Mesenchymal stem cell (in vitro differentiated cells and primary cell): ENCODE data around the gene RPUSD3.

Experiments
- DNase-seq: peaks from one replicate; pipeline ENCODE4 v3.0.0-alpha.2; 2013
- H2AFZ ChIP-seq: one replicate; pipeline ENCODE4 v1.6.1; 2013; ENCODE audit warnings: low read depth, mild to moderate bottlenecking, control low read depth, inconsistent platforms, low read length, moderate library complexity
- H2AK5ac ChIP-seq: 2 replicates; pipeline ENCODE4 v1.6.1; 2013; ENCODE audit warnings: low read length, moderate library complexity, mild to moderate bottlenecking, inconsistent platforms; ENCODE audit not compliant: severe bottlenecking
- H2BK120ac ChIP-seq: one replicate; pipeline ENCODE4 v1.6.1; 2013; ENCODE audit warnings: low read depth, mild to moderate bottlenecking, inconsistent platforms, low read length, moderate library complexity
- H2BK12ac ChIP-seq, 2 experiments: one replicate each; pipeline ENCODE4 v1.6.1; 2013; ENCODE audit warnings: inconsistent platforms in 2 of 2, low read length in 2 of 2, mild to moderate bottlenecking in 2 of 2, moderate library complexity in 2 of 2, control low read depth in 1 of 2
- H2BK15ac ChIP-seq: one replicate; pipeline ENCODE4 v1.6.1; 2013; ENCODE audit warnings: mild to moderate bottlenecking, low read depth, inconsistent platforms; ENCODE audit not compliant: poor library complexity, severe bottlenecking
- H2BK5ac ChIP-seq: 2 replicates; pipeline ENCODE4 v1.6.1; 2013; ENCODE audit warnings: low read depth, mild to moderate bottlenecking, low read length, control low read depth, inconsistent platforms; ENCODE audit not compliant: poor library complexity, severe bottlenecking
- H3K14ac ChIP-seq, 2 experiments: one replicate each; pipeline ENCODE4 v1.6.1; 2013; ENCODE audit warnings: inconsistent platforms in 2 of 2, low read length in 2 of 2, control low read depth in 1 of 2, mild to moderate bottlenecking in 1 of 2, moderate library complexity in 1 of 2
- H3K18ac ChIP-seq, 2 experiments: one replicate each; pipeline ENCODE4 v1.6.1; 2013; ENCODE audit warnings: inconsistent platforms in 2 of 2, low read length in 2 of 2, control low read depth in 1 of 2, low read depth in 1 of 2, mild to moderate bottlenecking in 1 of 2
- H3K23ac ChIP-seq, 2 experiments: one replicate each; pipeline ENCODE4 v1.6.1; 2013; ENCODE audit warnings: inconsistent platforms in 2 of 2, low read length in 2 of 2, mild to moderate bottlenecking in 2 of 2, moderate library complexity in 2 of 2, control low read depth in 1 of 2
- H3K27ac ChIP-seq: 2 replicates; pipeline ENCODE4 v1.5.1; 2013; ENCODE audit warnings: mild to moderate bottlenecking, moderate library complexity, low read length, control low read depth, inconsistent platforms; ENCODE audit not compliant: poor library complexity, severe bottlenecking
- H3K27me3 ChIP-seq, 2 experiments: 2 replicates each; pipeline versions ENCODE4 v1.6.1 to v1.7.0; 2013; ENCODE audit warnings: low read length in 2 of 2, mild to moderate bottlenecking in 2 of 2, moderate library complexity in 2 of 2, control low read depth in 1 of 2, inconsistent platforms in 1 of 2; ENCODE audit not compliant: control insufficient read depth in 1 of 2, insufficient read depth in 1 of 2
- H3K36me3 ChIP-seq, 2 experiments: 2 replicates each; pipeline versions ENCODE4 v1.6.1 to v1.7.0; 2013; ENCODE audit warnings: low read length in 2 of 2, control low read depth in 1 of 2, inconsistent platforms in 1 of 2, low read depth in 1 of 2, mild to moderate bottlenecking in 1 of 2; ENCODE audit not compliant: insufficient read depth in 2 of 2, control insufficient read depth in 1 of 2
- H3K4ac ChIP-seq, 2 experiments: one replicate each; pipeline ENCODE4 v1.6.1; 2013; ENCODE audit warnings: inconsistent platforms in 2 of 2, low read length in 2 of 2, mild to moderate bottlenecking in 2 of 2, moderate library complexity in 2 of 2, control low read depth in 1 of 2, low read depth in 1 of 2
- H3K4me1 ChIP-seq: 2 replicates; pipeline ENCODE4 v1.6.1; 2013; ENCODE audit warnings: low read depth, low read length, control low read depth; ENCODE audit not compliant: control insufficient read depth, insufficient read depth
- H3K4me2 ChIP-seq: 2 replicates; pipeline ENCODE4 v1.6.1; 2013; ENCODE audit warnings: low read length, mild to moderate bottlenecking, inconsistent platforms; ENCODE audit not compliant: poor library complexity, severe bottlenecking
- H3K4me3 ChIP-seq, 2 experiments: 2 replicates each; pipeline versions ENCODE4 v1.5.1 to v1.7.0; 2013; ENCODE audit warnings: low read length in 2 of 2, mild to moderate bottlenecking in 2 of 2, control low read depth in 1 of 2, low read depth in 1 of 2; ENCODE audit not compliant: insufficient read depth in 1 of 2
- H3K79me1 ChIP-seq: replicated peaks from 2 replicates; pipeline ENCODE4 v1.6.1; 2013; ENCODE audit warnings: mild to moderate bottlenecking, control low read depth, low read length, inconsistent platforms; ENCODE audit not compliant: poor library complexity, severe bottlenecking
- H3K9ac ChIP-seq: 2 replicates; pipeline ENCODE4 v1.7.0; 2013; ENCODE audit warnings: mild to moderate bottlenecking, low read length, moderate library complexity
- H3K9me3 ChIP-seq: 2 replicates; pipeline ENCODE4 v1.7.0; 2013; ENCODE audit warnings: mild to moderate bottlenecking, low read length; ENCODE audit not compliant: control insufficient read depth
- H4K8ac ChIP-seq: one replicate; pipeline ENCODE4 v1.6.1; 2013; ENCODE audit warnings: inconsistent platforms, mild to moderate bottlenecking, low read length, moderate library complexity
- H4K91ac ChIP-seq: one replicate; pipeline ENCODE4 v1.6.1; 2013; ENCODE audit warnings: mild to moderate bottlenecking, low read length, inconsistent platforms
- WGBS: methylation state at CpG from one replicate; pipeline ENCODE4 v1.1.7; 2013; ENCODE audit warnings: mixed read lengths; 5-methylcytosine and 5-hydroxymethylcytosine counted together

Gene RPUSD3

DNA sequence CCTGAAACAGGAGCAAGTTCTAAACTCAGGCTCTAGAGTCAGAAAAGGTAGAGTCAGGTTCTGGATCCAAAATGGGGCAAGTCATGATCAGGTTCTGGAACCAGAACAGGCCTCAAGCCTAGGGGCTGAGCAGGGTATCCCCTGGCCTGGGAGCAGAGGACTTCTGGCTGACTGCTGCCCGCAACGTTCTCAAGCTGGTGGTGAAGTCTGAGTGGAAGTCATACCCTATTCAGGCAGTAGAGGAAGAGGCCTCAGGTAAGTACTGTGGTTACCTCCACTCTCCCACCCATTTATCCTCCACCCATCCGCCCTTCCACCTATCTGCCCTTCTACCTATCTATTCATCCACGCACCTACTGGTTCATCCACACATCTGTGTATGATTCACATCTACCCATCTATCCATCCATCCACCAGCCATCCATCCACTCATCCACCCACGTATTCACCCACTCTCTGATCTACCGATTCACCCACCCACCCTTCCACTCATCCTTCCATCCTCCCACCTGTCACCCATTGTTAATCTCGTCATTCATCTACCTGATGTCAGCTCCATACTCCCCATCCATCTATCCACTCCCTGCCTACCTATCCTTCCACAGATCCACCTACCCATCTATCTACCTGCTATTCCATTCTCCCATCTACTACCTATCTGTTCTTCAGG lies 25.0 kb downstream of the RPUSD3 start:
- DNase-seq, result no peak
- Histone ChIP-seq H2BK5ac (no peak overlapping the region), H2AK5ac (no peak overlapping the region), H3K36me3 (peaks cover 29 to 51% of the 10 kb centered on the region in 2 experiments), H3K23ac (no peak overlapping the region), H3K4me1 (peaks cover 8% of the 10 kb centered on the region), H4K8ac (no peak overlapping the region), H3K4me3 (no peak overlapping the region), H3K27ac (no peak overlapping the region), H4K91ac (peak overlapping the region; percentile 48), H3K18ac (no peak overlapping the region), H3K4ac (no peak overlapping the region), H3K9ac (no peak overlapping the region), H3K79me1 (peaks cover 2% of the 10 kb centered on the region), H3K27me3 (no peaks in the 10 kb centered on the region), H2BK12ac (no peak overlapping the region), H3K14ac (no peak overlapping the region), H3K4me2 (no peak overlapping the region), H2AFZ (no peak overlapping the region), H3K9me3 (no peaks in the 10 kb centered on the region), H2BK15ac (no peak overlapping the region), H2BK120ac (no peak overlapping the region)
- 90% methylated on average over 6 of the region's 7 CpGs for WGBS

DNA sequence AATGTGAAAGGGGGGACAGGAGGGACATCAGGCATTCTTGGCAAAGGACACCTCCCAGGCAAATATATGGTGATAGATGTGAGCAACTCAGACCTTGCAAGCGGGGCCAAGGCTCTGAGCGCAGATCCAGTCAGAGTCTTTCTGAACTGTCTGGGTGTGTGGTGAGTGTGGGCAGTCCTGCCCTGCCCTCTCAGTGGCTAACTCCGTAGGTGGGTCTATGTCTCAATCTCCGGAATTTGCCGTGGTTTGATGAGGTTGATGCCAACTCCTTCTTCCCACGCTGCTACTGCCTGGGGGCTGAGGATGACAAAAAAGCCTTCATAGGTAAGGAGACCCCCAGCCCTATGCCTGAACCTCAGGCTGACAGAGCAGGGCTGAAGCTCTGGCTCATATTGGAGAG lies 26.4 kb downstream of the RPUSD3 start:
- no peak overlapping the region for H3K23ac ChIP-seq
- H4K91ac ChIP-seq, result no peak overlapping the region
- H3K14ac ChIP-seq, result no peak overlapping the region
- H3K9ac ChIP-seq, result no peak overlapping the region
- H2BK5ac ChIP-seq, result no peak overlapping the region
- H3K18ac ChIP-seq, result no peak overlapping the region
- H4K8ac ChIP-seq, result no peak overlapping the region
- H2BK15ac ChIP-seq, result no peak overlapping the region
- peaks cover 8% of the 10 kb centered on the region for H3K4me1 ChIP-seq
- no peak overlapping the region for H2AK5ac ChIP-seq
- H3K27ac ChIP-seq, result no peak overlapping the region
- H2BK120ac ChIP-seq, result no peak overlapping the region
- no peak overlapping the region for H2AFZ ChIP-seq
- no peak for DNase-seq
- H3K79me1 ChIP-seq, result peaks cover 5% of the 10 kb centered on the region
- no peak overlapping the region for H3K4ac ChIP-seq
- peaks cover 40 to 59% of the 10 kb centered on the region in 2 experiments for H3K36me3 ChIP-seq
- H3K27me3 ChIP-seq, result no peaks in the 10 kb centered on the region
- H2BK12ac ChIP-seq, result no peak overlapping the region
- WGBS, result 94% methylated on average over 6 of the region's 6 CpGs
- H3K9me3 ChIP-seq, result no peaks in the 10 kb centered on the region
- H3K4me2 ChIP-seq, result no peak overlapping the region
- H3K4me3 ChIP-seq, result no peak overlapping the region

DNA sequence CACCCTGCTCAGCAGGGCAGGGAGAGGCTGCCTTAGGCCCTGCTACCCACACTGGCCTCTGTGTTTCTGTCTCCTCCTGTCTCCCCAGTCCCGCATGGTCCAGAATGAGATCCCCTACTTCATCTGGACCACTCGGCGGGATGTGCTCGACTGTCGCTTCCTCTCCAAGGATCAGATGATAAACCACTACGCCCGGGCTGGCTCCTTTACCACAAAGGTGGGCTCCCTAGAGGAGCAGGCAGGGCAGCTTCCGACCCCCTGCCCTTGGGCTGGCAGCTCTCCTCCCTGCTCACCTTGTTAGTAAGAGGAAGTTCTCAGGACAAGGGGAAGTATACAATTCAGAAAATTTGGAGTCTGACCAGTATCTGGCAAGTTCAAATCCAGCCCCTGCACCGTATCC lies 27.8 kb downstream of the RPUSD3 start:
- H2BK12ac ChIP-seq, result no peak overlapping the region
- no peak overlapping the region for H2BK120ac ChIP-seq
- H3K18ac ChIP-seq, result no peak overlapping the region
- H3K4me2 ChIP-seq, result no peak overlapping the region
- H3K79me1 ChIP-seq, result peaks cover 5% of the 10 kb centered on the region
- H4K91ac ChIP-seq, result peak overlapping the region; percentile 10
- H3K4ac ChIP-seq, result no peak overlapping the region
- H2BK5ac ChIP-seq, result no peak overlapping the region
- DNase-seq, result no peak
- no peaks in the 10 kb centered on the region for H3K27me3 ChIP-seq
- no peak overlapping the region for H3K27ac ChIP-seq
- peaks cover 40 to 56% of the 10 kb centered on the region in 2 experiments for H3K36me3 ChIP-seq
- no peak overlapping the region for H2AK5ac ChIP-seq
- no peak overlapping the region for H3K4me3 ChIP-seq
- no peak overlapping the region for H2AFZ ChIP-seq
- H3K23ac ChIP-seq, result no peak overlapping the region
- H3K9ac ChIP-seq, result no peak overlapping the region
- 93% methylated on average over 9 of the region's 9 CpGs for WGBS
- H3K4me1 ChIP-seq, result peaks cover 8% of the 10 kb centered on the region
- H4K8ac ChIP-seq, result no peak overlapping the region
- no peak overlapping the region for H3K14ac ChIP-seq
- no peaks in the 10 kb centered on the region for H3K9me3 ChIP-seq
- H2BK15ac ChIP-seq, result peak overlapping the region; percentile 37

DNA sequence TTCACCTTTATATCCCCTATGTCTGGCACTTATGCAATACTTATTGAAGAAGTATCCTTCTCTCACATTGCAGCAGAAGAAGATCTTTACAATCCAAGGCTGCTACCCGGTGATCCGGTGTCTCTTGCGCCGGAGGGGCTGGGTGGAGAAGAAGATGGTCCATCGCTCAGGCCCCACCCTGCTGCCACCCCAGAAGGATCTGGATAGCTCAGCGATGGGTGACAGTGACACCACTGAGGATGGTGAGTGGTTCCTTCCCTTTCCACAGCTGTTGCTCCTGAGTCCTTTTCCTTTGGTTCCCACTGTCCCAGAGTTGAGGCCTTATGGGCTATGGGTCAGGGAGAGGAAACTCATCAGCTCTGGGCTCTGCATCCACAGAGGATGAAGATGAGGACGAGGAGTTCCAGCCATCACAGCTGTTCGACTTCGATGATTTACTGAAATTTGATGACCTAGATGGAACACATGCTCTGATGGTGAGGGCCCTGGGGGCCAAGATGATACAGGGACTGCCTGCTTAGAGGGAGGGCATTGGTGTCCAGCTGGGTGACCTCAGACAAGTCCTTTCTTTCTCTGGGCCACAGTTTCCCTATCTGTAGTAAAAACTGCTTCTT lies 30.8 kb downstream of the RPUSD3 start:
- Histone ChIP-seq H3K79me1 (peaks cover 5% of the 10 kb centered on the region), H3K4me3 (no peak overlapping the region), H2BK12ac (no peak overlapping the region), H3K14ac (no peak overlapping the region), H2BK5ac (no peak overlapping the region), H3K27ac (no peak overlapping the region), H2BK120ac (no peak overlapping the region), H3K4me2 (no peak overlapping the region), H4K91ac (peak overlapping the region; percentile 41), H3K36me3 (peaks cover 35 to 38% of the 10 kb centered on the region in 2 experiments), H2AK5ac (no peak overlapping the region), H2BK15ac (no peak overlapping the region), H3K18ac (no peak overlapping the region), H3K4ac (no peak overlapping the region), H3K27me3 (no peaks in the 10 kb centered on the region), H3K4me1 (peaks cover 25% of the 10 kb centered on the region), H3K9me3 (no peaks in the 10 kb centered on the region), H2AFZ (no peak overlapping the region), H4K8ac (no peak overlapping the region), H3K9ac (no peak overlapping the region), H3K23ac (no peak overlapping the region)
- no peak for DNase-seq
- WGBS, result 99% methylated on average over 9 of the region's 9 CpGs
